Cardiac septum (tissue), 1 donor: ENCODE results near the gene UBE2E3. TPM values are rescaled to one million over a fixed set of nuclear protein-coding genes. Genes with fewer than 3 reads are reported as not detected.
"Not testable (repeated sequence)": the region's sequence is repeated elsewhere in the genome, so short reads cannot be mapped to it uniquely, and the experiment has no call there.

ENCODE experiments used
- DNase-seq: peaks from one replicate; pipeline ENCODE4 v3.0.0-alpha.2; 2020; ENCODE audit warnings: low spot score
- intact Hi-C: fragments of 100-400 bp; cut with DNase I; formaldehyde crosslinking; loops from one replicate; pipeline ENCODE4 v1.14.0; 2022
- total RNA-seq: library from RNA; stranded (reverse); fragmentation: NEBNext Ultra II Directional; extraction: Animal tissue kit (Norgen Biotek cat#: 25700); gene quantifications from one replicate; pipeline ENCODE4 v1.2.1, GENCODE V29; 2021
- donor health status: DM: no; HTN: no; CAD: no.

UBE2E3 gene
- total RNA-seq, 1 donor from 2014 or later = 41.0 TPM

DNA sequence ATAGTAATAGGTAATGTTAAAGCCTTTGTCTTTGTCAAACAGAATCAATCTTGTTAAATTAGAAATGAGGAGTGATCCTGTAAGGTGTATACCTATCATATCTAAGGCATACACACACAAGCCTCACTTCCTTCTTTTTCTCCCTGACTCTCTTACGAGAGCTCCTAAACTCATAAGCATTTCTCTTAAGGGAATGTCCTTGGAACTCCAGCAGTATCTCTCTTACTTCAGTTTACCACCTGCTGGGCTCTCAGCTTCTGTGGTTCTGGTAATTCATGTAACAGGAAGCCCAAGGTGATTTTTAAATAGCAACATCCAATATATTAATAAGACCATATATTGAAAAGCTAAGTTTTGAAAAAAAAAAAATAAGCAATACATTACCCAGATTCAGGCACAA lies 85.9 kb downstream of the UBE2E3 start:
- intact Hi-C loops = no loop called here
- DNase-seq = no peak

DNA sequence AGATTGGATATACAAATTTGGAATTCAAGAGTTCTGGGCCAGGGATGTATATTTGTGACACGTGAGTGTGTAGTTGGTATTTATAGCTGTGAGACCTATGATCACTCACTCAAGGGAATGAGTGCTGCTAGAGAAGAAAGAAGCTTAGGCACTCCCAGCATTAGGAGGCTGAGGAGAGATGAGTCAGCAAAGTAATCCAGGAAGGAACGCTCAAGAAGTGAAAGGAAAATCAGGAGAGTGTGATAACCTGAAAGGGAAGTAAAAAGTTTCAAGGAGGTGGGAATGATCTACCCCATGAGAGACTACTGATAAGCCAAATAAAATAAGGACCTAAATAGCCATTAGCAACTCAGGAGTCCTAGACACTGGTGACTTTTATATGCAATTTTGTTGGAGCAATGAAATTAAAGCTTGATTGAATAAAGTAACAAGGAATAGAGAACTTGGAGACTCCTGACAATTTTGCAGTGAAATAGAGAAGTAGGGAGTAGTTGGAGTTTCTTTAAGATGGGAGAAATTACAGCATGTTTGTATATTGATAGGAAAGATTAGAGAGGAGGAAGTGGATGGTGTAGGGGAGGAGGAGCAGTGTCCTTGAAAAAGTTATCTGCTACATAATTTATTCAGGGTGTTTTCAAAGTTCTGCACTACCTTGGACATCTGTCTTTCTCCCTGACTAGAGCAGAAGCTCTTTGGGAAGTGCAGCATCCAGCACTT lies 89.9 kb downstream of the UBE2E3 start:
- intact Hi-C loops = loop anchor here (10.0 kb wide), 1 partner anchor 645 kb away; no protein-coding TSS in a partner anchor
- no peak for DNase-seq

DNA sequence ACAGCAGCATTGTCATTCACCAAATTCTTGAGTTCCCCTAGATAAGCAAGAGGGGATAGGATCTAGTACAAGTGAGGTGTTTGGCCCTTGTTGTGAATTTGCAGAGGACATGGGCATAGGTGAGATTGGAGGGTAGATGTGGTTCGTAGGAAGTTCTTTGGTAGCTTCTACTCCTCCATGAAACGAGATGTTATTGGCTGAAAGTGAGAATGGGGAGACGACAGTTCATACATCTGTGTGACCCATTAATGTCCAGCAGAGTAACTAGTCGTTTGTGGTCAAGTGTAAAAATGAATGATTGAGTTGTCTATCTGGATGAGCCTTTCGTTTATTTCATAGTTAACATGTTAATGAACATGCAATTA lies 90.4 kb downstream of the UBE2E3 start:
- intact Hi-C loops = loop anchor here (10.0 kb wide), 1 partner anchor 644 kb away; no protein-coding TSS in a partner anchor
- DNase-seq = no peak

DNA sequence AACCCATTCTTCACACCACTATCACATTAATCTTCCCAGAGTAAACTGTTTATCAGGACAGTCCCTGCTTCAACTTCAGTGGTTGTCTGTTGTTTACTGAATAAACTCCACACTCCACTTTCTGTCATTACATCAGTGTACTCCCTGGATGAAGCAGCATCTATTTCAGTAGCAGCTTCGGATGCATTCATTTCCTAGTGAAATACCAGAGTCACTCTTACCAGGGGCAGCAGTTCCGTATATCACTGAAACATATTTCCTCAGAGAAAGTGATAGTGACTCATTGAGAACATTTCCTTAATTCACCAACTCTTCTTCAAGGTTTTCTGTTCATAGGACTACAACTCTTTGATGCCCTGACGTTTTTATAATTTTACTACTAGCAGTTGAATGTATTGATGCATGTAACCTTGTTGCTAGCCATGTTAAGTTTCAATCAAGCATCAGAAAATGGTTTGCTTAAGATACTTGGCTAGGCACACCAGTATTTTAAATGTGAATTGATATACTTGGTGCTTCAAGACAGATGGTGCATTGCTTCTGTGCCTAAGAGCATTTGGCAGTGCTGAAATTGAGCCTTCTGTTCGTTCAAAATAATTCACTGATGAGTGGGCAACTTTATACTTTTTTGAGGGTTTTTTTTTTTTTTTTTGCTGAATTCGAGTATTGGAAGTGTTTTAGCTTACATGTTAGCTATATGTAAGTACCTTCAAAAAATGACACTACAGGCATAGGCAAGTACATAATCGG lies 92.3 kb downstream of the UBE2E3 start:
- no peak for DNase-seq
- intact Hi-C loops = loop anchor here (10.0 kb wide), 1 partner anchor 642 kb away; no protein-coding TSS in a partner anchor

DNA sequence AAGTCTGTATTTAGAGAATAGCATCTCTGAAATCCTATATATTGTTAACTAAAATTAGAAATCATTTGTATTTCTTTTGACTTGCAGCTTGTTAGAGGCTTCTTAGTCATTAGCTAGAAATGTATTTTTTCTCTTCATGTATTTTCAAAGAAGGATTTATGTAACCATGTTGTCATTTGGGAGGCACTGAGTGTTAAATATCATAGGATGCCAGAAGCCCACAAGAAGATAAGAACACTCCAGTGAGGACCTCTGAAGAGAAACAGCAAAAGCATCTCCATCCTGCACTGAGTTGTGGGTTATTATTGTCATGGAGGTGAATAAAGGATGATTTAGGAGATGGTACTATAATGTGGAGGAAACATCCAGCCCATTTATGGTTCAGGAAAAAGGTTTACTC lies 93.5 kb downstream of the UBE2E3 start:
- no peak for DNase-seq
- intact Hi-C loops = loop anchor here (10.0 kb wide), 1 partner anchor 641 kb away; no protein-coding TSS in a partner anchor

DNA sequence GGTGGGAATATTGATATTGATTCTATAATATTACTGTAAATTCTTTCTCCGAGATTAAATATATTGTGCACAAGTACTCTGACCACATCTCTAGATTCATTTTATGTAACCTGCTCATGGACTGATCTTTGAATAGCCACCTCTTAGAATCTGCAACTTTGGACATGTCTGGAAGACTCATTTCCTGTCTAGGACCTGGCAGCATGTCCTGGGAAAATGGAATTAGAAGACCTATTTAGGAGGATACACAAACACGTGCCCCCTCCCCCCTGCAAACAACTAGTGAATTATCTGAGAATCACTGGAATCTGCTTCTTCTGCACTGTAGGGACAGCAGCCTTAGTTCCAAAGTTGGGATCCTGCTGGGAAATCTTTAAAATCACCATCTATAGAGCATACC lies 94.1 kb downstream of the UBE2E3 start:
- intact Hi-C loops = loop anchor here (10.0 kb wide), 1 partner anchor 640 kb away; no protein-coding TSS in a partner anchor

DNA sequence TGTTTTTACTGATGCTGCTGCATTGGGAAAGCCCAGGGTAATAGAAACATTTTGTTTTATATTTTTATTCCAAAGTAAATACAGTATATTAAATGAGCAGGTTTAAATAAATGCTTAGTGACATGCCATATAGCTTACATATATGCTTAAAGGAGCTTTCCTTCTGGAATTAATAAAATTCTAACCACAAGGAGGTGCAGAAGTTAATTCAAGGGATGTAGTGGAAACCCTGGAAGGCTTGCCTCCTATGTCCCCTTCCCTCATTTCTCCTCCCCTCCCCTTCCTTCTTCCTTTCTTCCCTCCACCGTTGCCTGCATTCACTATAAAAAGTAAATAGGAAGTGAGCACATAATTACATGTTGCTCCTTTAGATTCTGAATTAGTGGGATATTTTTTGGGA lies 96.3 kb downstream of the UBE2E3 start:
- no peak for DNase-seq
- intact Hi-C loops = loop anchor here (10.0 kb wide), 1 partner anchor 638 kb away; no protein-coding TSS in a partner anchor

More for the DNA sequence above, 94.1 kb downstream of the UBE2E3 start:
- no peak for DNase-seq

DNA sequence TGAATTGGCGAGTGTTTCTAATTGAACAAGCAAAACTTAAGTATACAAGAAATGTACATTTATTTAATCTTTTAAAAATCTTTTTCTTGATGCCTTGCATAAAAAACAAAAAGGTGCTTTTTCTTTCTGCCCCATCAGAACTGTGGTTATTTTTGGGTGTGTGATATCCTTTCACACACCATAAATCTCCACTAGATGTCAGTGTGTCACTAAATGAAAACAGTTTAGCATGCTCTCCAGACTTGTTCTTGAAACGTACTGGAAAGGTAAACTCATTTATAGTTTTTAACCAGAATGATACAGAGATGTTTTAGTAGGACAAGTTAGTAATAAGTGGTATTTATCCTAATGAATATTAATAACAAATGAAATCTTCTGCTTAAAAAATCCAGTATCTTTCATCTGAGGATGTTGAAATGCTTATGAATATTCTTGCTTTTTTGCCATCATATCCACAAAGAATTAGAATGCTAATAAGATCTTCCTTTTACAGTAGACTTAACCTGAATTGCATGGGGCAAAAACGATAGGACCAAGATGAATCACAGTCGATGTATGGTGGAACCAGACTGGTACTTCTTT lies 96.8 kb downstream of the UBE2E3 start:
- intact Hi-C loops = loop anchor here (10.0 kb wide), 1 partner anchor 638 kb away; no protein-coding TSS in a partner anchor
- DNase-seq = no peak

DNA sequence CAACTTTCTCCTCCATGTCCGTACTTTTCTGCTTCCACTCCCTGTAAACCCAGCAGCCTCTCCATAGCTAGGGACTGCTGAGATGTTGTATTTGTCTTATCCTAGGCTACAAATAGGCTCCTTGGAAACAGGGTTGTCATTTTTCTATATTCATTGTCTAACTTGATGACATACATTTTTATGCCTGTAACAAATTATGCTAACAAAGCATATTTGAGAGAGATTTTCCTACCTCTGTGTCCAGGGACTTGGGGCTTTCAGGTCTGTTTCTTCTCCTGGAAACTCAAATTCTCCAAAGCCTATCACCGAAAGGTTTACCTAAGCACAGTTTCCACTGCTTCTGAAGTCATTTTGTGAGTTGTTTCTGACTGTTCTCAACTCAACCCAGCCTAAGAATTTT lies 102.7 kb downstream of the UBE2E3 start:
- intact Hi-C loops = no loop called here

DNA sequence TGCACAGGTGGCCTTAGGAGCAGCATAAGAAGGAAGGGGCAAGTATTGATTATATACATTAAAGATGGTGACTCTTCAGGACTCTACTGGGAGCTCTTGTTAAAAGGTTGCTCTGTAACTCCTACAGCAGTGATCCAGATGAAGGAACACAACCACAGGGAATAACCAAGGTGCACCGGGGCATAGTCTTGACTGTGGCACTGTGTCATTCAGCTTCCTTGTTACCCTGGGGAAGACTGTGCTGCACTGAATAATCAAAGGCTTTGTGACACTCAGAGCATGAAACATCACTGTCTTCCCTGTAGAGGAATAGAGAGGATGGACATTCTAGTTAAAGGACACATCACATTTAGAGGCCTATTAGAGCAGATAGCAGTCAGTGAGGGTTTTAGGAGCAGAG lies 105.3 kb downstream of the UBE2E3 start:
- intact Hi-C loops = no loop called here

More for the DNA sequence above, 102.7 kb downstream of the UBE2E3 start:
- DNase-seq = no peak

DNA sequence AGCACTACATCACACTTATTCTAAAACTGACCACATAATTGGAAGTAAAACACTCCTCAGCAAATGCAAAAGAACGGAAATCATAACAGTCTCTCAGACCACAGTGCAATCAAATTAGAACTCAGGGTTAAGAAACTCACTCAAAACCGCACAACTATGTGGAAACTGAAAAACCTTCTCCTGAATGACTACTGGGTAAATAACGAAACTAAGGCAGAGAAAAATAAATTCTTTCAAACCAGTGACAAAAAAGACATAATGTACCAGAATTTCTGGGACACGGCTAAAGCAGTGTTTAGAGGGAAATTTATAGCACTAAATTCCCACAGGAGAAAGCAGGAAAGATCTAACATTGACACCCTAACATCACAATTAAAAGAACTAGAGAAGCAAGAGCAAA lies 111.5 kb downstream of the UBE2E3 start:
- DNase-seq, intact Hi-C loops: not testable (repeated sequence)

More for the DNA sequence above, 105.3 kb downstream of the UBE2E3 start:
- DNase-seq = no peak

DNA sequence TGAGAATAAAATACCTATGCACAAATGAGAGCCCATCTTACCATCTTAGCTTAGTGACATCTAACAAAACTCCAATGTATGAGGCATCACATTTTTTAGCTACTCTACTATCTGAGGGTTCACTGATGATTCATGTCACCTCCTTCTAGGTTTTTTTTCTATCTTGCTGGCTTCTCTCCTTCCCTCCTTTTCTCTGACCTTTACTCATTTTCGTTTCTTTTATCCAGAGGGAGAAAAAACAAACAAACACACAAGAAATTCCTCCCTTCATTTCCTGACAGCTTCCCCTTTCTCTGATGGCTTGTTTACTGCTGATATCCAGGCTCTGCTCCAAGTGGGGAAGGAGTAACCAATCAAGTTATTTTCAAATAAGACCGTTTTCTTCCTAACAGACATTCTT lies 115.1 kb downstream of the UBE2E3 start:
- DNase-seq = no peak
- intact Hi-C loops = no loop called here

DNA sequence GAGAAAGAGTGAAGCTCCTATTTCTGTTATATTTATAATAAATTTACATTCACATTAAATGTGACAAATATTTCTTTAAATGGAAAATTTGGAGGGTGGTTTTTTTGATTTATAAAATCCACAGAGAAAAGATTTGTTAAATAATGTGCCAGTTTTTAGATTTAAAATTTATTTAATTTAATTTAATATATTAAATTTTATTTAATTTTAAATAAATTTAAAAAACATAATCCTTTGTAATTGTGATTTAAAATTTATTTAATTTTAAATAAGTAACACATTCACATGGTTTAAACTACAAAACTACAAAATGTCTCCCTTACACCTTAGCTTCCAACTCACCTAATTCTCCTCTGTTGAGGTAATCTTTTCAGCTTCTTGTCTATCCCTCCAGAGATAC lies 123.3 kb downstream of the UBE2E3 start:
- intact Hi-C loops = loop anchor here (2.0 to 5.0 kb wide), 2 partner anchors 354 to 611 kb away; partner anchors contain the start of gene ITGA4
- DNase-seq = no peak

DNA sequence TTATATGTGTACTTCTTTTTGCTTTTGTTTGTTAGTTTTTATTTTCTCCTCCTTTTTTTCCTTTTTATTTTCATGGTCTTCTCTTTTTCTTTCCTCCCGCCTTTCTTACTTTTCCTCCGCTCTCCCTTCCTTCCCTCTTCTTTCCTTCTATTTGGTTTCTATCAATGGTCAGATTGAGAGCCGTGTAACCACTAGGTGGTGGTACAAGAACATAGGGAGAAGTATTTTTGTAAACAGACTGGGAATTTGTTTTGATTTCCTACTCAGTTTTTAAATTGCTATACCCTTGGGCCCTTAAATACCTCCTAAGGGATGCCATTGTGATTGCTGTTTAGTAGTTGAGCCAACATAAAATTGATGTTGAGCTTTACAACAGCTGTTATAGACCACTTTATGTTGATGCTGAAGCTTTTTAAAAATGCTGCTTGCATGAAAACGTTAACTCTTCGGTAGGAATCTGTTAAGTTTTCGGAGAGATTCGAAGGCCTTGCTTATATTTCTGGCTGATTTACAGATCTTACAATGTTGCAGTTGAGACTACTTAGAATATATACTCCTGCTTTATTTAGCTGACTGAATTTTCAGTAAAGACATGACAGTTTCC lies 124.2 kb downstream of the UBE2E3 start:
- DNase-seq = no peak
- intact Hi-C loops = loop anchor here (2.0 to 5.0 kb wide), 2 partner anchors 353 to 610 kb away; partner anchors contain the start of gene ITGA4

DNA sequence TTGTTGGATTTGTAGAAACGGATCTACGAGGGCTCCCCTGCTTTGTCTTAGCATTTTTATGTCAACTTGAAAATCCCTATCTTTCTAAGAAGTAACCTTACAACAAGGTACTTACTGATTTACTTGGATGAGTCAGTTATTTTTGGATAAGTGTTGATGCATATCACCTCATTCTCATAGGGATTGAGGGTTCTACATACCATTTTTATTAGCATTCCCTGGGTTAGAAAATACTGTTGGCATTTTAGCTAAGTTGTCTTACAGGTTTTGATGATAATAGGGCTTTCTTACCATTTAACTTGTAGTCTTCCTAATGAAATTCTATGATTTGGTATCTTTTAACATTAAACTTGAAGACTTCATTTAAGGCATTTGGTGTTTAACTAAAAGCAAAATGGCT lies 125.2 kb downstream of the UBE2E3 start:
- intact Hi-C loops = loop anchor here (2.0 kb wide), 1 partner anchor 609 kb away; no protein-coding TSS in a partner anchor
- no peak for DNase-seq

DNA sequence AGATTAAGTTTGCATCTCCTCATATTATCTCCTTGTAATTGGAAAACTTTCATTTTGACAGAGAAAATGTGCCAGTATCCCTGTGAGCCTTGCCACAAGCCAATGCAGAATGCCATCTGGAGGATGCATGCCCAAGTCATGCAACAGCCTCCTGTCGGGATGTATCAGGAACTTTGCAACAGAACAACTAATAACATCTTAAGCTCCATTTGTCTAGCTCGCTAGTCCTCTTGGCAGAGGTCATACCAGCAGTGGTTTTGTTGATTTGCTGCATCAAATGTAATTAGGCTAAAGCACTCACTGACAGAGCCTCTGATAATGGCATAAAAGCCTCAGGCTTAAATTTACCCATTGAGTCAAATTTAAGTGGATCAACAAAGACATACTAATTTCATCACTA lies 125.8 kb downstream of the UBE2E3 start:
- DNase-seq = no peak
- intact Hi-C loops = no loop called here

DNA sequence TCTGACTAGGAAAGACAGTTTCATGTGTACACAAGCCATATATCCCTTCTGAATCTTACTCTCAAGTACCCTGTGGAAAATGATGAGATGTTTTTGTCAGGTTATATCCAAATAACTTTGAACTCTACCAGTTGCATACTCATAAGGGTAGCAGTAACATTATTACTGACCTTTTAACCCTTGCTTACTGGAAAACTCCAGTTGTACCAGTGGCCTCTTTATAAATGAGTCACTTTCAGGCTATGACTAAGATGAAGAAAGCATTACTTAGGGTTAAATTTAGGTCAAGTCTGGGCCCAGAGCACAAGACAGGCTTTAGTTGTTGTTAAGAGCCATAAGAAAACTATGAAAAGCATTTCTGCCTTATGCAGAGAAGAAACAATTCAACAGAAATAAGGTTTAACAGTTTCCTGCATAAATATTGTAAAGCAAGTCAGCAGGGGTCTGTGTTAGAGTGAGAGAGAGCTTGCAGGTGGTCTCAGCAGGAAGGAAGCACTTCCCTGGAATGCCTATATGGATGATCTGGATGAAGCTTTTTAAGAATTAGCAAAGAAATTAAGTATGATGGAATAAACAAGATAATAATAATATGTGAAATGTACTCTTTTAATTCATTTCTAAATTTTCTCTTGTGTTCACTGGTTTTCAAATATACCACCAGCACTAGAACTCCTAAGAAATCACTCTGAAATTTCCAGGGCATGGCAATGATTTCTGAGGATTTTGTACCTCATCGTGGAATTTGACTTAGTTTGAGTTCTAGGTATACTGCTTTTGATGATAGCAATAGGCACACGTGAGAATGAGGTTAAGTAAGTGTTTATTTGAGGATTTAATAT lies 126.6 kb downstream of the UBE2E3 start:
- intact Hi-C loops = no loop called here
- no peak for DNase-seq

DNA sequence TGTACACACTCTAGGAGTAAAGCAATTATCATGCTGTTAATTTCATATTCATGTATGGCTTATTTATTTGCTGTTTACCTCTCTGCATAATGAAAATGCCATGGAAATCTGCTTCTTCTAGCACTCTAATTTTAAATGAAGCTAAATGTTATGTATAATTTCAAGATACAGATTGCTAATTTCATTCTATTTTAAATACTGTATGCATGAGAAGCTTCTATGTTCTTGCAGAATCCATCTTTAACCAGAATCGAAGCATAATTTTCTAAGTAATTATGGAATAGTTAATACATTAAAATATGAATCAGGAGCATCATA lies 127.2 kb downstream of the UBE2E3 start:
- DNase-seq = no peak
- intact Hi-C loops = no loop called here

DNA sequence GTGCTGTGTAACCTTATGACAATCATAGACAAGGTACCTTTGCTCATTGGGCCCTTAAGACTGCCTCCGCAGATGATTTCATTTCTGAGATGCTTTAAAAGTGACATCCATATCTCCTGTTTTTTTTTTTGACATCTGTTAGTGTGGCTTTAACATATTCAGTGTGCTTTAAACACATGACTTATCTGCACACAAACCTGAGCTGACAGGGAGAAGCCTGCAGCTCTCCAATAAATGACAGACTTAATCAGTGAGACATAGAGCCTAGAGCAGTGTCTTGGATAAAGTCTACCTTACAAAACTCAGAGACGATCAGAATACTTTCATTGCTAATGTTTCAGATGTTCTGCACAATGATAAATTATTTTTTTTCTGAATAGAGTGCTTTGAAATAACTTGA lies 130.7 kb downstream of the UBE2E3 start:
- DNase-seq = no peak
- intact Hi-C loops = no loop called here
